ENCODE measurements around the gene LCE2D. TPM values are rescaled to one million over a fixed set of nuclear protein-coding genes. Genes with fewer than 3 reads are reported as not detected.

LCE2D gene
- not detected for total RNA-seq
- long read RNA-seq, result 0 reads

- TF ChIP-seq, protein P1, sequence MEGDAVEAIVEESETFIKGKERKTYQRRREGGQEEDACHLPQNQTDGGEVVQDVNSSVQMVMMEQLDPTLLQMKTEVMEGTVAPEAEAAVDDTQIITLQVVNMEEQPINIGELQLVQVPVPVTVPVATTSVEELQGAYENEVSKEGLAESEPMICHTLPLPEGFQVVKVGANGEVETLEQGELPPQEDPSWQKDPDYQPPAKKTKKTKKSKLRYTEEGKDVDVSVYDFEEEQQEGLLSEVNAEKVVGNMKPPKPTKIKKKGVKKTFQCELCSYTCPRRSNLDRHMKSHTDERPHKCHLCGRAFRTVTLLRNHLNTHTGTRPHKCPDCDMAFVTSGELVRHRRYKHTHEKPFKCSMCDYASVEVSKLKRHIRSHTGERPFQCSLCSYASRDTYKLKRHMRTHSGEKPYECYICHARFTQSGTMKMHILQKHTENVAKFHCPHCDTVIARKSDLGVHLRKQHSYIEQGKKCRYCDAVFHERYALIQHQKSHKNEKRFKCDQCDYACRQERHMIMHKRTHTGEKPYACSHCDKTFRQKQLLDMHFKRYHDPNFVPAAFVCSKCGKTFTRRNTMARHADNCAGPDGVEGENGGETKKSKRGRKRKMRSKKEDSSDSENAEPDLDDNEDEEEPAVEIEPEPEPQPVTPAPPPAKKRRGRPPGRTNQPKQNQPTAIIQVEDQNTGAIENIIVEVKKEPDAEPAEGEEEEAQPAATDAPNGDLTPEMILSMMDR (IDR thresholded peaks at IDR 0.05), result no peak
- intact Hi-C loops (cut with DNase I), result no loop called here
- H3K9me3 ChIP-seq, result no peaks in the 10 kb centered on the region
Observed at GRCh38 chr1:152663098-152663497, at the start of gene LCE2D. Gene LCE2D (plus strand): TSS chr1:152663380. CDS start chr1:152664106, 726 bp downstream.

DNA sequence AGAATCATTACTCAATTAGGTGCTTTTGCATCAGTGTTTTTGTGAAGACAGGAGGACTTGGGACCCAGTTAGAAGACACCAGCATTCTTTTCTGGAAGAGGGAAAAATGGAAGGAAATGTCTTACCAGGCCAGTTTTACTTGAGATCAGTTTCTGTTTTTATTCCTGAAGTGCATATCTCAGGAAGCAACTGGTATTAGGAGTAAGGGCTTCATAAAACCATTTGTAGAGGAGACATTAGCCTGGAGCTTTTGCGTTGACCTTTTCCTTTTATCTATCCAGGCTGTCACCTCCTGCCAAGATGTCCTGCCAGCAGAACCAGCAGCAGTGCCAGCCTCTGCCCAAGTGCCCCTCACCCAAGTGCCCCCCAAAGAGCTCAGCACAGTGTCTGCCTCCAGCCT lies 49.7 kb upstream of the LCE2D start, which contains the start of gene LCE3B:
Gene LCE3B (plus strand): TSS at position 301 of the 400 bp plus-strand sequence. CDS start 0 bp downstream, at position 301.
- TF ChIP-seq, protein P1 (IDR thresholded peaks at IDR 0.05), result no peak
- no peaks in the 10 kb centered on the region for H3K4me1 ChIP-seq
- peaks cover 13% of the 10 kb centered on the region for H3K27me3 ChIP-seq (ENCODE audit: low read depth)
- DNase-seq (no peak), ATAC-seq (no peak)
- peaks cover 6% of the 10 kb centered on the region for H3K9me3 ChIP-seq
- intact Hi-C loops (cut with DNase I), result no loop called here
- no peak within 1 kb of the TSS for H3K4me3 ChIP-seq
- H3K27ac ChIP-seq, result no peak within 1 kb of the TSS
- no peaks in the 10 kb centered on the region for H3K36me3 ChIP-seq

More at GRCh38 chr1:152663098-152663497, at the start of gene LCE2D:
- no peak within 1 kb of the TSS for H3K27ac ChIP-seq
- H3K27me3 ChIP-seq (ENCODE audit: low read depth), result no peaks in the 10 kb centered on the region
- no peak within 1 kb of the TSS for H3K4me3 ChIP-seq
- ATAC-seq (no peak), DNase-seq (no peak)
- no peaks in the 10 kb centered on the region for H3K4me1 ChIP-seq
- H3K36me3 ChIP-seq, result no peaks in the 10 kb centered on the region

- Histone ChIP-seq H3K4me1 (no peaks in the 10 kb centered on the region), H3K4me3 (no peak overlapping the region), H3K9me3 (peaks cover 20% of the 10 kb centered on the region), H3K36me3 (no peaks in the 10 kb centered on the region), H3K27me3 (ENCODE audit: low read depth) (no peaks in the 10 kb centered on the region), H3K27ac (no peak overlapping the region)
- TF ChIP-seq, protein P1 (IDR thresholded peaks at IDR 0.05), result no peak
- intact Hi-C loops (cut with DNase I), result no loop called here
- DNase-seq (no peak), ATAC-seq (no peak)
Observed at GRCh38 chr1:152621993-152622392, 41.2 kb upstream of the LCE2D start.

GRCh38 chr1:152622803-152623202 lies 40.4 kb upstream of the LCE2D start, which contains the start of gene LCE3A:
Gene LCE3A (minus strand): TSS chr1:152623103. CDS start chr1:152623103, 0 bp downstream.
- no peak for DNase-seq
- intact Hi-C loops (cut with DNase I), result no loop called here

GRCh38 chr1:152623203-152623844 lies 39.9 kb upstream of the LCE2D start:
- H3K27ac ChIP-seq, result no peak overlapping the region
- TF ChIP-seq, protein P1 (IDR thresholded peaks at IDR 0.05), result no peak
- DNase-seq, result no peak
- H3K36me3 ChIP-seq, result no peaks in the 10 kb centered on the region
- no peak overlapping the region for H3K4me3 ChIP-seq
- peak in 1 of 2 donors; percentile 17 for ATAC-seq
- intact Hi-C loops (cut with DNase I), result no loop called here
- H3K4me1 ChIP-seq, result no peaks in the 10 kb centered on the region
- H3K9me3 ChIP-seq, result peaks cover 16% of the 10 kb centered on the region
- no peaks in the 10 kb centered on the region for H3K27me3 ChIP-seq (ENCODE audit: low read depth)

More at GRCh38 chr1:152622803-152623202, 40.4 kb upstream of the LCE2D start, which contains the start of gene LCE3A:
- Histone ChIP-seq H3K27me3 (ENCODE audit: low read depth) (no peaks in the 10 kb centered on the region), H3K9me3 (peaks cover 19% of the 10 kb centered on the region), H3K27ac (no peak within 1 kb of the TSS), H3K4me1 (no peaks in the 10 kb centered on the region), H3K36me3 (no peaks in the 10 kb centered on the region), H3K4me3 (no peak within 1 kb of the TSS)
- ATAC-seq, result peak; percentile 13 to 19
- TF ChIP-seq, protein P1 (IDR thresholded peaks at IDR 0.05), result no peak

Measured in lower lobe of right lung (tissue), 2 donors.